Naive thymus-derived CD8-positive, alpha-beta T cell (primary cell): ENCODE results near the gene WEE1. TPM values are rescaled to one million over a fixed set of nuclear protein-coding genes. Genes with fewer than 3 reads are reported as not detected.

Source experiments
- ATAC-seq, 2 donors: fragments of 150-1000 bp; cut with Tn5 transposase in 1 of 2; sonication (Bioruptor Pico), chemical (Tn5 transposase) in 1 of 2; 1 replicate in 1 of 2; 2 replicates in 1 of 2; pipeline ENCODE4 v1.10.0; 2021; ENCODE audit warnings: mild to moderate bottlenecking in 2 of 2, moderate library complexity in 2 of 2
- POLR2A ChIA-PET: fragments of 350-600 bp; sonication (Branson Sonifier 250); formaldehyde crosslinking; loops from one replicate; lab custom pipeline; 2021; ENCODE audit warnings: antibody characterized with exemption; lab: Charles Lee
- DNase-seq, 10 donors: peaks; one replicate each; pipeline versions ENCODE4 v3.0.0 to v3.0.0-alpha.2; 2020 to 2022
- H3K27ac Mint-ChIP-seq, 10 donors: one replicate each; pipeline ENCODE4 v1.8.0; 2020 to 2022; ENCODE audit warnings: mild to moderate bottlenecking in 10 of 10, mixed read lengths in 10 of 10, moderate library complexity in 4 of 10, inconsistent platforms in 1 of 10
- H3K27me3 Mint-ChIP-seq, 5 donors: one replicate each; pipeline ENCODE4 v1.8.0; 2021 to 2022; ENCODE audit warnings: mixed read lengths in 5 of 5
- H3K36me3 Mint-ChIP-seq, 3 donors: one replicate each; pipeline ENCODE4 v1.8.0; 2020 to 2022; ENCODE audit warnings: mixed read lengths in 3 of 3, mild to moderate bottlenecking in 2 of 3, inconsistent platforms in 1 of 3
- H3K4me1 Mint-ChIP-seq, 4 donors: one replicate each; pipeline ENCODE4 v1.8.0; 2021 to 2022; ENCODE audit warnings: mixed read lengths in 4 of 4
- H3K4me3 Mint-ChIP-seq, 10 donors: one replicate each; pipeline ENCODE4 v1.8.0; 2020 to 2022; ENCODE audit warnings: mild to moderate bottlenecking in 10 of 10, mixed read lengths in 10 of 10, moderate library complexity in 6 of 10, inconsistent platforms in 1 of 10
- H3K9me3 Mint-ChIP-seq, 9 donors: one replicate each; pipeline ENCODE4 v1.8.0; 2020 to 2022; ENCODE audit warnings: mixed read lengths in 9 of 9, mild to moderate bottlenecking in 3 of 9, inconsistent platforms in 1 of 9, moderate library complexity in 1 of 9
- polyA plus RNA-seq, 3 donors: library from polyadenylated mRNA; unstranded; fragments of 300-500 nt; fragmentation: Illumina TruSeq; gene quantifications; one replicate each; pipeline ENCODE4 v1.2.3, GENCODE V29; 2021
- total RNA-seq, 8 experiments: library from RNA in 2 of 8; stranded (reverse) in 2 of 8; gene quantifications; one replicate each; pipeline ENCODE4 v1.2.3 and lab custom pipeline; 2021 to 2026

The WEE1 gene
- total and polyA plus RNA-seq, 5 experiments from 2014 or later: 0.33 to 5.1 (median 0.77) TPM; not detected in 1

DNA sequence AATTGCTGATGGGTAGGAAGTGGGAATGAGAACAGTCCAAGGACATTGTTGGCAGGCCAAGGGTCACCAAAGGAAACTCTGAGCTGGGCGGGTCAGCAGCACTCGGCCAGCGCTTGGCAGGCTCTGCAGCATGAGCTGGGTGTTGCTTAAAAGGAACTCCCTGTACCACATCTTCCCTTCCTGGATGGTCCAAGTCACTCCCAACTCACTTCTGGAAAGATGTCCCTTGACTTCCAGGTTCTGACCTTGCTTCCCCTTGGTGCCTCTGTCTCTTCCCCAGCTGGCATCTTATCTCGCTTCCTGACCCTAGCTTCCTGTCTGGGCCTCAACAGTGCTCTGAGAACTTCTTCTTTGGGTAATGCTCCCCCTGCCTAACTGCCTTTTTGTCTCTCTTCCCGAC is 65.6 kb downstream of the WEE1 start:
- Mint-ChIP-seq H3K9me3 (peaks cover 0 to 4% (median 0%) of the 10 kb centered on the region in 9 donors), H3K27me3 (peaks cover 0 to 5% (median 0%) of the 10 kb centered on the region in 5 donors), H3K4me3 (no peak overlapping the region), H3K4me1 (peaks cover 0 to 30% (median 0%) of the 10 kb centered on the region in 4 donors), H3K27ac (peak overlapping the region in 1 of 10 donors; percentile 14), H3K36me3 (no peaks in the 10 kb centered on the region)
- DNase-seq: no peak
- POLR2A ChIA-PET: no interaction called here
- ATAC-seq: no peak

Other genes starting within 250 kb of the WEE1 start
- 10 to 100 TPM; 66.9 to 73.7 TPM for gene IPO7, start 189.0 kb upstream of the WEE1 start, total RNA-seq
- 10 to 100 TPM in 1 of 3 donors, 1 to 10 TPM in 2; 3.7 to 11.2 (median 5.9) TPM for gene IPO7, start 189.0 kb upstream of the WEE1 start, polyA plus RNA-seq
- gene ZNF143, start 112.7 kb upstream of the WEE1 start, total RNA-seq: 10 to 100 TPM; 51.3 TPM
- 10 to 100 TPM; 28.1 to 38.5 (median 32.9) TPM for gene ZNF143, start 112.7 kb upstream of the WEE1 start, polyA plus RNA-seq
- 10 to 100 TPM; 13.1 to 13.7 TPM for gene SWAP70, start 90.4 kb downstream of the WEE1 start, total RNA-seq
- gene SWAP70, start 90.4 kb downstream of the WEE1 start, polyA plus RNA-seq: 1 to 10 TPM; 2.7 to 4.9 (median 4.5) TPM